CD4-positive, alpha-beta T cell treated with Interleukin-21 for 1 hour (primary cell): ENCODE results near the gene NINJ1.
A peak's percentile ranks its signal among the peaks of the same experiment; 100 is the strongest.
"Not testable (repeated sequence)": the region's sequence is repeated elsewhere in the genome, so short reads cannot be mapped to it uniquely, and the experiment has no call there.

Experiments
- DNase-seq: peaks from one replicate; pipeline ENCODE4 v3.0.0-alpha.2; 2020

NINJ1 gene

GRCh38 chr9:93159601-93160471, 25.8 kb upstream of the NINJ1 start:
- DNase-seq, result peak; percentile 73

- no peak for DNase-seq
Measured at GRCh38 chr9:93156475-93157008, 22.5 kb upstream of the NINJ1 start.

GRCh38 chr9:93155716-93156474, 21.8 kb upstream of the NINJ1 start:
- DNase-seq, result no peak

GRCh38 chr9:93154293-93154903, 20.3 kb upstream of the NINJ1 start:
- peak; percentile 48 for DNase-seq

GRCh38 chr9:93151097-93151784, 17.2 kb upstream of the NINJ1 start:
- DNase-seq, result no peak

GRCh38 chr9:93149361-93149760, 15.3 kb upstream of the NINJ1 start:
- no peak for DNase-seq

GRCh38 chr9:93148721-93149120, 14.7 kb upstream of the NINJ1 start:
- no peak for DNase-seq

- DNase-seq, result no peak
Measured at GRCh38 chr9:93147632-93148031, 13.6 kb upstream of the NINJ1 start.

- DNase-seq, result not testable (repeated sequence)
Measured at GRCh38 chr9:93146696-93147095, 12.6 kb upstream of the NINJ1 start.

GRCh38 chr9:93143830-93144530, 9.9 kb upstream of the NINJ1 start:
- peak; percentile 75 for DNase-seq

GRCh38 chr9:93141771-93142483, 7.9 kb upstream of the NINJ1 start:
- DNase-seq, result no peak

- no peak for DNase-seq
Measured at GRCh38 chr9:93139365-93140182, 5.5 kb upstream of the NINJ1 start.

- no peak for DNase-seq
Measured at GRCh38 chr9:93138171-93138764, 4.2 kb upstream of the NINJ1 start.

- no peak for DNase-seq
Measured at GRCh38 chr9:93137362-93137761, 3.3 kb upstream of the NINJ1 start.

- no peak for DNase-seq
Measured at GRCh38 chr9:93136011-93136440, 2.0 kb upstream of the NINJ1 start.

- no peak for DNase-seq
Measured at GRCh38 chr9:93134740-93135444, 841 bp upstream of the NINJ1 start.

GRCh38 chr9:93133681-93134014, 403 bp downstream of the NINJ1 start:
- no peak for DNase-seq

- peak; percentile 78 for DNase-seq
Measured at GRCh38 chr9:93132946-93133680, 938 bp downstream of the NINJ1 start.
